MM.1S (cell line): ENCODE data around the gene MAP4K3.

Experiments used
- CTCF ChIP-seq: fragments of 300-600 bp; sonication (generic); IDR thresholded peaks from 2 replicates; pipeline ENCODE4 v1.5.1; 2016; ENCODE audit warnings: antibody characterized with exemption, low read length, mixed read lengths
- EZH2 ChIP-seq: fragments of 300-600 bp; sonication (generic); optimal IDR thresholded peaks from 2 replicates; pipeline ENCODE3; 2017; ENCODE audit warnings: low read depth, mild to moderate bottlenecking, antibody characterized with exemption, low read length, mixed read lengths
- EZH2phosphoT487 ChIP-seq: fragments of 300-600 bp; sonication (generic); IDR thresholded peaks from 2 replicates; pipeline ENCODE4 v1.6.1; 2018; ENCODE audit warnings: antibody characterized with exemption, low read length

GRCh38 chr2:39470580-39470979 is 33.5 kb upstream of the MAP4K3 start:
- TF ChIP-seq CTCF = no peak
- no peak for TF ChIP-seq EZH2
- TF ChIP-seq EZH2phosphoT487 = no peak
